Frontal cortex (tissue), 4 donors: ENCODE results near the gene PSTPIP2. TPM values are rescaled to one million over a fixed set of nuclear protein-coding genes. Genes with fewer than 3 reads are reported as not detected.
A peak's percentile ranks its signal among the peaks of the same experiment; 100 is the strongest.

ENCODE experiments used
- DNase-seq, 2 donors: peaks; one replicate each; pipeline ENCODE4 v3.0.0; 2012; ENCODE audit warnings: low spot score in 2 of 2
- FAIRE-seq: peaks from 2 replicates; lab custom pipeline; 2012; peaks lifted over from hg19 to GRCh38; lab: Jason Lieb, UNC
- total RNA-seq: library from RNA; depleted of rRNA; stranded (reverse); fragments of >200 nt; gene quantifications from one replicate; pipeline ENCODE4 v1.2.3, GENCODE V29; 2014
- donor health status: control.
- donor health status: control.
- donor health status: control.

The PSTPIP2 gene
- total RNA-seq, 1 donor from 2014 or later, result 0.41 TPM

- DNase-seq (no peak), FAIRE-seq (no peak)
Measured at GRCh38 chr18:46040747-46041104, 31.3 kb downstream of the PSTPIP2 start.

GRCh38 chr18:46040033-46040746 is 31.9 kb downstream of the PSTPIP2 start:
- FAIRE-seq, result no peak
- DNase-seq, result no peak

GRCh38 chr18:46037512-46038305 is 34.4 kb downstream of the PSTPIP2 start:
- no peak for FAIRE-seq
- DNase-seq, result no peak

- DNase-seq (no peak), FAIRE-seq (peak; percentile 95)
Measured at GRCh38 chr18:46035696-46036680, 36.1 kb downstream of the PSTPIP2 start.

GRCh38 chr18:46034230-46034629 is 37.8 kb downstream of the PSTPIP2 start:
- FAIRE-seq (no peak), DNase-seq (no peak)

GRCh38 chr18:46031741-46032140 is 40.3 kb downstream of the PSTPIP2 start:
- no peak for FAIRE-seq
- DNase-seq, result no peak

- FAIRE-seq, result no peak
Measured at GRCh38 chr18:46028536-46028891, 43.5 kb downstream of the PSTPIP2 start.

GRCh38 chr18:46019936-46020335 is 52.1 kb downstream of the PSTPIP2 start:
- FAIRE-seq (no peak), DNase-seq (no peak)

More at GRCh38 chr18:46028536-46028891, 43.5 kb downstream of the PSTPIP2 start:
- DNase-seq, result no peak

- no peak for FAIRE-seq
- DNase-seq, result no peak
Measured at GRCh38 chr18:46013484-46014189, 58.4 kb downstream of the PSTPIP2 start.

- DNase-seq (no peak), FAIRE-seq (no peak)
Measured at GRCh38 chr18:46010676-46011075, 61.4 kb downstream of the PSTPIP2 start.

GRCh38 chr18:46010050-46010449 is 62.0 kb downstream of the PSTPIP2 start:
- no peak for DNase-seq
- no peak for FAIRE-seq

GRCh38 chr18:46009125-46009840 is 62.8 kb downstream of the PSTPIP2 start:
- no peak for DNase-seq
- FAIRE-seq, result peak; percentile 3

- DNase-seq (no peak), FAIRE-seq (no peak)
Measured at GRCh38 chr18:46008531-46008930, 63.5 kb downstream of the PSTPIP2 start.

GRCh38 chr18:46007165-46007564 is 64.9 kb downstream of the PSTPIP2 start:
- FAIRE-seq (no peak), DNase-seq (no peak)

GRCh38 chr18:46002934-46003333 is 69.1 kb downstream of the PSTPIP2 start:
- DNase-seq (no peak), FAIRE-seq (no peak)

GRCh38 chr18:46001892-46002291 is 70.2 kb downstream of the PSTPIP2 start:
- no peak for FAIRE-seq
- DNase-seq, result no peak

GRCh38 chr18:46001074-46001473 is 71.0 kb downstream of the PSTPIP2 start:
- DNase-seq (no peak), FAIRE-seq (no peak)

GRCh38 chr18:45999536-45999935 is 72.5 kb downstream of the PSTPIP2 start:
- DNase-seq (no peak), FAIRE-seq (no peak)

GRCh38 chr18:45998244-45998643 is 73.8 kb downstream of the PSTPIP2 start:
- FAIRE-seq (no peak), DNase-seq (no peak)
